ENCODE results near the gene DHRS2. TPM values are rescaled to one million over a fixed set of nuclear protein-coding genes. Genes with fewer than 3 reads are reported as not detected.
A peak's percentile ranks its signal among the peaks of the same experiment; 100 is the strongest.
"Not testable (repeated sequence)": the region's sequence is repeated elsewhere in the genome, so short reads cannot be mapped to it uniquely, and the experiment has no call there.

DHRS2 gene
- polyA plus RNA-seq, 3 donors from 2014 or later: 0.28 to 0.58 TPM; not detected in 1

DNA sequence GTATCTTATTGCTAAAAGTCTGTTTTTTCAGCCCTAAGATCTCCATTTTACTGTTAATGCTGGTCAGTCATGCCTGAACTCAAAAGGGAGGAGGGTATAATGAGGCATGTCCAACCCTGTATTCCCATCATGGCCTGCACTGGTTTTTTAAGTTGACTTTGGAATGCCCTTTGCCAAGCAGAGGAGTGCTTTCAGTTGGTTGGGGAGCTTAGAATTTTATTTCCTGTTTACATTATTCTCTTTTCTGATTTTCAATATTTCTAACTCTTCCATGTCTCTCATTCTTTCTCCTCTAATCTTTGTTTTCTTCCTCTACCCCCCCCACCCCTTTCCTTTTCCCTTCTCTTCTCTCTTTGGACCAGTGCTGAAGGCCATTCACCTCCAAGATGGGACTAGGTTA is 4.9 kb upstream of the DHRS2 start:
- Mint-ChIP-seq H3K36me3 (no peaks in the 10 kb centered on the region), H3K4me3 (no peak overlapping the region), H3K27ac (no peak overlapping the region), H3K4me1 (peaks cover 9% of the 10 kb centered on the region in 2 donors), H3K27me3 (ENCODE audit: low read depth in 3 of 3) (peaks cover 0 to 6% (median 1%) of the 10 kb centered on the region in 3 donors), H3K9me3 (no peaks in the 10 kb centered on the region)
- no peak for DNase-seq

DNA sequence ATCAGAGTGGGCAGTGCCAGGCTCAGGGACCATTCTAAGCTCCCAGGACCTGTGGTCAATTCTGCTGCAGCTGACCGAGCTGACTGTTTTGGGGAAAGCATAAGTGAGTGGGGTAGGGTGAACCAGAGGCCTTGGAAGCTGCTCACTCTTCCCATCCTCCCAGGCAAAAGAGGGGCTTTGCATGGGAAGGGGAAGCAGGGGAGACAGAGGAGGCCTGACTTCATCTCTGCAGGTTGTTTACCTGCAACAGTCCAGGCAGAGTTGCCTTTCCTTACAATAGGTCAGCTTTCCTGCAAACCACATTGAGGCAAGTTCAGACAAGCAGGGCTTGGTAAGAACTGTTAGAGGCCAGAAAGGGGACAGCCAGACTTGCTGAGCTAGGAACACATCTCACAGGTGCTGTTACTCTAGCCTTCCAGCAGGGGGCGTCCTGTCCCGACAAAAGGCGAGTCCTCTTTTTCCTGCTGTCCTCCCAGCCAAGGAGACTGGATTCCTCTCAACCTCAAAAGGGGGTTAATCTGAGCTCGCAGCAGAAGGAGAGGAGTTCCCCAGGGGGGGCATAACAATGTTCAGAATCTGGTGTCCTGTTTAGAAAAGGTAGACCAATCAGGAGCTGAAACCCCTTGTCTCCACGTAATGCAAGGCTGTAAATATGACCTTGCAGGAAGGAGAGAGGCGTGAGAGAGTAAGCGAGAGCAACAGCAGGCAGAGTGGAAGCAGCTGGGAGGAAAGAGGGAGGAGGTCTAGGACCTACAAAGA is 4.3 kb upstream of the DHRS2 start:
- Mint-ChIP-seq H3K9me3 (no peaks in the 10 kb centered on the region), H3K27ac (peak overlapping the region in 5 of 6 donors; percentile 36 to 86 (median 62)), H3K4me1 (peaks cover 9% of the 10 kb centered on the region in 2 donors)

DNA sequence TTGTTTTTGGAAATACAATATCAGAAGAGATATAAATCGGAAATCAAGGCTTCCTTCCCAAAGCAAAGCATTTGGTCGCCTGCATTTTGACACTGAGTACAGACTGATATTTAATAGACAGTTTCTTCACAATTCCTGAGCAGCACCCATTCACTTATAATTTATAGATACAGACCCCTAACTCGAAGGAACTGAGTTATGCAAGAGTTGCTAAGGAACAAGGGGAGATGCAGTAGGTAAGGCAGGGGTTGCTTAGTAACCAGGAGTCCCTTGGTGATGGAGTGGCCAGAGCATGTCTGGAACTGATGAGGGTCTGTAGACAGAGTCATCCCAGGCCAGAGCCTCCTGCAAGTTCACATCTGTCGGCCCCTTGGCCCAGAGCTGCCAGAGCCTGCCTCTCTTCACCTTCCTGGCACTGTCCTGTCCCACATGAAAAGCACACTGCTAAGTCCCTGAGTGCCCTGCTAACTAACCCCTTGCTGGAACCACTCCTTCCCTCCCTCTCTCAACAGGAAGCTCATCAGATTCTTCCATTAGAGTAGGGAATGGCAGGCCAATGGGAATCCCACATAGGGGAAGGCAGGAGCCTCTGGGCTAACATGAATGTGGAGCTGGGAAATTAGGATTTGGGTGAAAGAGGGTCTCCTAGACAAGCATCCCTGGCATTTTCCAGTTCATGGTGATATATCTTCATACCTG is 3.6 kb upstream of the DHRS2 start:
- DNase-seq: peak in 1 of 3 donors; percentile 0
- Mint-ChIP-seq H3K36me3 (no peaks in the 10 kb centered on the region), H3K4me1 (peaks cover 9% of the 10 kb centered on the region in 2 donors), H3K27ac (peak overlapping the region in 5 of 6 donors; percentile 36 to 86 (median 62)), H3K9me3 (peaks cover 0 to 2% (median 0%) of the 10 kb centered on the region in 6 donors), H3K27me3 (ENCODE audit: low read depth in 3 of 3) (peaks cover 0 to 10% (median 1%) of the 10 kb centered on the region in 3 donors), H3K4me3 (peak overlapping the region in 4 of 5 donors; percentile 63 to 78 (median 74))

More for the DNA sequence above, 4.3 kb upstream of the DHRS2 start:
- Mint-ChIP-seq H3K27me3 (ENCODE audit: low read depth in 3 of 3) (peaks cover 0 to 7% (median 1%) of the 10 kb centered on the region in 3 donors), H3K36me3 (no peaks in the 10 kb centered on the region), H3K4me3 (peak overlapping the region; percentile 27 to 78 (median 70))
- peak; percentile 73 to 79 (median 74) for DNase-seq

DNA sequence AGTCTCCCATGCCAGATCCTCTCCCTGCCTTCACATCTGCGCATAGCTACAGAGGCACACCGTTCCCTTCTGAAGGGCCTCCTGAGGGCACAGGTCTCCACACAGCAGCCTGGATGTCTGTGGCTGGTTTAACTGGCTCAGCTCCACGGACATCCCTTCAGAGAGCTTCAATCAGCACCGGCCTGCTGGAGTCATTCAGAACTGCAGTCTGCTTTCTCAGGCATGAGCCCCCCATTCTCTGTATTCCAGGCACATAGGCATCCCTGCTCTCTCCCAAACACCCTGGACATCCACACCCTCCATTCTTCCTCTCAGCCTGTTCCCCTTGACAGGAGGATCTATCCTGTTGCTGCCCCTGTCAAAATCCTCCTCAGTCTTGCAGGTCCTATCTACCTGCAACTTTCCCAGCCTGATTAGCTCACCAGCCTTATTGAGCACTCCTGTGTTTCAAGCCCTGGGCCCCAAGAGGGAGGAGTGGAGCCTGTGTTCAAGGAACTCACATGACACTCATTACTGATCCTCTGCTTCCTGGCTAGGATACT is 2.9 kb upstream of the DHRS2 start:
- H3K27me3 Mint-ChIP-seq (ENCODE audit: low read depth in 3 of 3): peaks cover 0 to 10% (median 1%) of the 10 kb centered on the region in 3 donors
- H3K4me1 Mint-ChIP-seq: peaks cover 9% of the 10 kb centered on the region in 2 donors
- DNase-seq: no peak
- no peaks in the 10 kb centered on the region for H3K36me3 Mint-ChIP-seq
- H3K4me3 Mint-ChIP-seq: peak overlapping the region in 1 of 5 donors; percentile 40
- peaks cover 0 to 2% (median 0%) of the 10 kb centered on the region in 6 donors for H3K9me3 Mint-ChIP-seq
- H3K27ac Mint-ChIP-seq: peak overlapping the region in 3 of 6 donors; percentile 18 to 84 (median 83)

DNA sequence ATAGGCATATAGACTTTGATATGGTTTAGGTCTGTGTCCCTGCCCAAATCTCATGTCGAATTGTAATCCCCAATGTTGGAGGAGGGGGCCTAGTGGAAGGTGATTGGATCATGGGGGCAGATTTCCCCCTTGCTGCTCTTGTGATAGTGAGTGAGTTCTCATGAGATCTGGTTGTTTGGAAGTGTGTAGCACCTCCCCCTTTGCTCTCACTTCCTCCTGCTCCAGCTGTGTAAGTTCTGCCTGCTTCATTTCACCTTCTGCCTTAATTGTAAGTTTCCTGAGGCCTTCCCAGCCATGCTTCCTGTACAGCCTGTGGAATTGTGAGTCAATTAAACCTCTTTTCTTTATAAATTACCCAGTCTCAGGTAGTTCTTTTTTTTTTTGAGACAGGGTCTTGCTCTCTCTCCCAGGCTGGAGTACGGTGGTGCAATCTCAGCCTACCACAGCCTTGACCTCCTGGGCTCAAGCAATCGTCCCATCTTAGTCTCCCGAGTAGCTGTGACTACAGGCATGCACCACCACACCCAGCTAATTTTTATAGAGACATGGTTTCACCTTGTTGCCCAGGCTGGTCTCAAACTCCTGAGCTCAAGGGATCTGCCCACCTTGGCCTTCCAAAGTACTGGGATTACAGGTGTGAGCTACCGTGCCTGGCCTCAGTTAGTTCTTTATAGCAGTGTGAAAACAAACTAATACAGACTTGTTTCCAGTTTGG is 1.3 kb upstream of the DHRS2 start:
- not testable (repeated sequence) for H3K4me1 Mint-ChIP-seq; H3K27me3 Mint-ChIP-seq (ENCODE audit: low read depth in 3 of 3); H3K9me3 Mint-ChIP-seq; H3K4me3 Mint-ChIP-seq; DNase-seq; H3K36me3 Mint-ChIP-seq
- H3K27ac Mint-ChIP-seq: peak overlapping the region in 2 of 6 donors; percentile 6 to 38

DNA sequence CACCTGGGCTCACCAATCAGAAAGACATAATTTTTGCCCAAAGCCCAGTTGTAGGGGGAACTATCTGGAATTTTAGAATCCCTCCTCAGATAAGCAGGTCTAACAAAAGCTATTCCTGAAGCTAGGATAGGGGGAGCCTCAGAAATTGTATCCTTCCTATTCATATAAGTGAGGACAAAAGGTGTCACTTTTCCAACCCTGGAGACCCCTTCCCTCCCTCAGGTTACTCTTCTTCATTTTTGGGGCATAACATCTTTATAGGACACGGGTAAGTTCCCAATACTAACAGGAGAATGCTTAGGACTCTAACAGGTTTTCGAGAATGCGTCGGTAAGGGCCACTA is 1.1 kb downstream of the DHRS2 start:
- H3K4me1 Mint-ChIP-seq; H3K27ac Mint-ChIP-seq; H3K36me3 Mint-ChIP-seq; H3K27me3 Mint-ChIP-seq (ENCODE audit: low read depth in 3 of 3); DNase-seq; H3K9me3 Mint-ChIP-seq; H3K4me3 Mint-ChIP-seq: not testable (repeated sequence)

DNA sequence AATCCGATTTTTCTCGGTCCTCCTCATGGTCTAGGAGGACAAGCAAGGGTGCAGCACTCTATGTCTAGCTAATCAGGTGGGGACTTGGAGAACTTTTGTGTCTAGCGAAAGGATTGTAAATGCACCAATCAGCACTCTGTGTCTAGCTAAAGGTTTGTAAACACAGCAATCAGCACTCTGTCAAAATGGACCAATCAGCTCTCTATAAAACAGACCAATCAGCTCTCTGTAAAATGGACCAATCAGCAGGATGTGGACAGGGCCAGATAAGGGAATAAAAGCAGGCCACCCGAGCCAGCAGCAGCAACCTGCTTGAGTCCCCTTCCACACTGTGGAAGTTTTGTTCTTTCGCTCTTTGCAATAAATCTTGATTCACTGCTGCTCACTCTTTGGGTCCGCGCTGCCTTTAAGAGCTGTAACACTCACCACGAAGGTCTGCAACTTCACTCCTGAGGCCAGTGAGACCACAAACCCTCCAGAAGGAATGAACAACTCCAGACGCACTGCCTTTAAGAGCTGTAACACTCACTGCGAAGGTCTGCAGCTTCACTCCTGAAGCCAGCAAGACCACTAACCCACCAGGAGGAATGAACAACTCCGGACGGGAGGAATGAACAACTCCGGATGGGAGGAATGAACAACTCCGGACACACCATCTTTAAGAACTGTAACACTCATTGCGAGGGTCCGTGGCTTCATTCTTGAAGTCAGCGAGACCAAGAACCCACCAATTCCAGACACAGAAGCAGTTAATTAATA is 1.7 kb downstream of the DHRS2 start:
- H3K4me3 Mint-ChIP-seq; H3K27me3 Mint-ChIP-seq (ENCODE audit: low read depth in 3 of 3); DNase-seq; H3K4me1 Mint-ChIP-seq; H3K27ac Mint-ChIP-seq; H3K9me3 Mint-ChIP-seq; H3K36me3 Mint-ChIP-seq: not testable (repeated sequence)

DNA sequence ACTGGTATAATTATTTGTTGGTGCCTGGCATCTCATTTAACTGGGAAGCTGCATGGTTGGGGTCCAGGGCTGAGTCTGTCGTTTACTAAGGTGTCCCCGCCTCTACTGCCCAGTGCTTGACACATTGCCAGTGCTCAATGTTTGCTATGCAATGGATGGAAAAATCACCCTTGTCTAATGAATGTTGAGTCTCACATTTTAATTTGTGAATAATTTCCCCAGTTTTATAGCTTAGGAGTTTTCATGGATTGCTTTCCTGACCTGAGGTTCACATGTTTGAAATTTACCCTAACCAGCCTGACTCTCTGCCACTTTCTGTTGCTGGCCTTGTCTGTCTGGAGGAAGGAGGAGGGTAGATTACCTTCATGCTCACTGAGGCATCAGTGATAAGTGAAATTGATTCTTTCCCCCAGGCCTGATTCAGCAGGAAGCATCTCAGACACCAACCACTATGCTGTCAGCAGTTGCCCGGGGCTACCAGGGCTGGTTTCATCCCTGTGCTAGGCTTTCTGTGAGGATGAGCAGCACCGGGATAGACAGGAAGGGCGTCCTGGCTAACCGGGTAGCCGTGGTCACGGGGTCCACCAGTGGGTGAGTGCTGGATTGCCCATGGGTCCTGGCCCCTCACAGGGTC is 2.4 kb downstream of the DHRS2 start:
- H3K4me3 Mint-ChIP-seq: no peak overlapping the region
- H3K9me3 Mint-ChIP-seq: peaks cover 0 to 2% (median 0%) of the 10 kb centered on the region in 6 donors
- peaks cover 0 to 4% (median 0%) of the 10 kb centered on the region in 3 donors for H3K27me3 Mint-ChIP-seq (ENCODE audit: low read depth in 3 of 3)
- no peak overlapping the region for H3K27ac Mint-ChIP-seq
- DNase-seq: no peak
- H3K36me3 Mint-ChIP-seq: no peaks in the 10 kb centered on the region
- no peaks in the 10 kb centered on the region for H3K4me1 Mint-ChIP-seq

DNA sequence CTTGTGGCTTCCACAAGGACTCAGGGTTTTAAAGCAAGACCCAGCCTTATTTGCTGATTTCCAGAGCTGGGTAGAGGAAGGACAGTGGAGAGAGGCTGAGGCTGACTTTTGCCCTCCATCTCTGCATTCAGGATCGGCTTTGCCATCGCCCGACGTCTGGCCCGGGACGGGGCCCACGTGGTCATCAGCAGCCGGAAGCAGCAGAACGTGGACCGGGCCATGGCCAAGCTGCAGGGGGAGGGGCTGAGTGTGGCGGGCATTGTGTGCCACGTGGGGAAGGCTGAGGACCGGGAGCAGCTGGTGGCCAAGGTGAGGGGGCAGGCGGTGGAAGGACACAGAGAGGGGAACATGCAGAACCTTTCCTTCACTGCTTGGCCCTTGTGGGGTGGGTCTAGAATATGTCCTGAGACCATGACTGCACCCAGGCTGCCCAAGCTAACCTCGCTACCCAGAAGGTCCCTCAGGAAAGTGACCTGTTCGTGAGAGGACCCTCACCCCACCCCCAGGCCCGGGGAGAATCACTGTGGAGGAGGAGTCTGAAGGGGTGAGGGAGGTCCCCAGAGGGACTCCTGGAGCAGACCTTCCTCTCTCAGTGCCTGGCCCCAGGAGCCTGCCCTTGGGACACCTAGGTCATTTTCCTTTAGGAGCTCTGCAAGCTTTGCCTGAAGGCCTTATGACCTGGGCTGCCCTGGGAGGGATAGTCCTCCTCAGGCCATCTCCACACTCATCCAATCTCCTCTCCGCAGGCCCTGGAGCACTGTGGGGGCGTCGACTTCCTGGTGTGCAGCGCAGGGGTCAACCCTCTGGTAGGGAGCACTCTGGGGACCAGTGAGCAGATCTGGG is 3.1 kb downstream of the DHRS2 start:
- H3K36me3 Mint-ChIP-seq: no peaks in the 10 kb centered on the region
- H3K27me3 Mint-ChIP-seq (ENCODE audit: low read depth in 3 of 3): peaks cover 0 to 4% (median 0%) of the 10 kb centered on the region in 3 donors
- no peak overlapping the region for H3K27ac Mint-ChIP-seq
- no peak for DNase-seq
- no peaks in the 10 kb centered on the region for H3K4me1 Mint-ChIP-seq
- no peak overlapping the region for H3K4me3 Mint-ChIP-seq
- peaks cover 0 to 2% (median 0%) of the 10 kb centered on the region in 6 donors for H3K9me3 Mint-ChIP-seq

DNA sequence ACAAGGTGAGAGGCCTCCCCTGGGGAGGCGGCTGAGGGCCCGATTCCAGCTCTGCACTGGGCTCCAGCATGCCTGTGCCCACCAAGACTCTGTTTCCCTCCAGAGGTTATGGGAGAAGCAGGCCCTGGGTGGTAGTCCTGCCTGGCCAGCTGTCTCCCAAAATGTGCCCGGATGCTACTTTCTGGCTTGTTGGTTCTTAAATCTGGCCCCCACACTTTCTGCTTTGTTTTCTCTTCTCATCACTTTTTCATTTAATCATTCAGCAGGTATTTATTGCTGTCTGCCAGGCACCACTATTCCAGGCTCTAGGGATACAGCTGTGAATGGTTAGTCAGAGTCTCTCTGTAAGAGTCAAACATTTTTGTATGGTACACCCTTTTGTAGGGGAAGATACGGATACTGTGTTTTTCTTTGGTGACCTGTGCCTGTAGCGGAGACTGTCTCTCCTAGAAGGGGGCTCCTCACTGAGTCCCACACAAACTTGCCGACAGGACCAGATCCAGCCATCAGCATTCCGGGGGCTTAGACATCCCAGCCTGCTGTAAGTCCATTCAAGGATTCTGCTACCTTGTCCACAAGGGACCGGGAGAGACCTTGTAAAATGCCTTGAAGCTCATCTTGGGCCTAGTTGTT is 3.8 kb downstream of the DHRS2 start:
- no peak overlapping the region for H3K4me3 Mint-ChIP-seq
- no peak for DNase-seq
- H3K4me1 Mint-ChIP-seq: no peaks in the 10 kb centered on the region
- no peak overlapping the region for H3K27ac Mint-ChIP-seq
- peaks cover 0 to 4% (median 0%) of the 10 kb centered on the region in 3 donors for H3K27me3 Mint-ChIP-seq (ENCODE audit: low read depth in 3 of 3)
- no peaks in the 10 kb centered on the region for H3K36me3 Mint-ChIP-seq
- peaks cover 0 to 2% (median 0%) of the 10 kb centered on the region in 6 donors for H3K9me3 Mint-ChIP-seq

DNA sequence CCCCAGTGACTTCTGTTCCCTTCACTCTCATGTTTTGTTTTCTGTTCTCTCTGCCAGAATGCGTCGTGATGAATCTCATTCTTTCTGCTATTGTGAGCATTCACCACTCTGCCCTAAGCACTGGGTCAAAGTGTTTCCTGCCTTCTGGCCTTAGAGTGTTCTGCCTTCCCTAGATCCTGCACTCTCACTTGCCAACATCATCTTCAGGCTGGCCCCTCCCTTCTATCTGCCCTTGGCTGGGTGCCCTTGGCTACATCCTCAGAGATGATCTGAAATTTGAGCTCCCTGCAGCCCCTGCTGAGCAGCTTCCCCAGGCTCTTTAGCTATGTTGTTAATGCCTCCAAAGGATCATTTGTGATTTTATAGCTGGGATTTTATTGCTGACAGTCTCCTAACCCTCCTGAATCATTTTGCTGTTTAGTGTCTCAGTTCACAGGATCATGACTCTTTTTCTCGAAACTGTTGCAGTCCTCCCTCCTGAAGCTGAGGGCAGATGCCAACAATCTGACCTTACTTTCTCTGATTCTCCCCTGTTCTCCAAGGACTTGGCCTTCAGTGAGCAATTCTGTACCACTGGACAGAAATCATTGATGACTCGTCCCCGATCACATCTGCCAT is 4.5 kb downstream of the DHRS2 start:
- Mint-ChIP-seq H3K36me3 (no peaks in the 10 kb centered on the region), H3K27ac (no peak overlapping the region), H3K4me1 (no peaks in the 10 kb centered on the region), H3K9me3 (peaks cover 0 to 2% (median 0%) of the 10 kb centered on the region in 6 donors), H3K4me3 (no peak overlapping the region), H3K27me3 (ENCODE audit: low read depth in 3 of 3) (peaks cover 0 to 4% (median 0%) of the 10 kb centered on the region in 3 donors)
- no peak for DNase-seq
